Activated CD8-positive, alpha-beta memory T cell treated with anti-CD3 and anti-CD28 coated beads, Interleukin-2, amount 50 U/mL, for 24 hours (primary cell): ENCODE data around the gene MYO3A.

ENCODE experiments used
- DNase-seq: peaks from one replicate; pipeline ENCODE4 v3.0.0-alpha.2; 2020; ENCODE audit errors: extremely low read depth

Gene MYO3A

GRCh38 chr10:26214551-26215395, 280.7 kb downstream of the MYO3A start:
- DNase-seq, result no peak

GRCh38 chr10:26215396-26215934, 281.4 kb downstream of the MYO3A start:
- DNase-seq, result no peak

GRCh38 chr10:26215935-26216584, 282.0 kb downstream of the MYO3A start:
- no peak for DNase-seq

GRCh38 chr10:26216585-26217395, 282.8 kb downstream of the MYO3A start, which contains the start of gene GAD2:
Gene GAD2 (plus strand): TSS chr10:26216774. CDS start chr10:26216810, 36 bp downstream.
- DNase-seq, result no peak

- DNase-seq, result no peak
Measured at GRCh38 chr10:26217396-26218086, 283.5 kb downstream of the MYO3A start.

- DNase-seq, result no peak
Measured at GRCh38 chr10:26219676-26220075, 285.6 kb downstream of the MYO3A start.

- DNase-seq, result no peak
Measured at GRCh38 chr10:26220901-26221300, 286.9 kb downstream of the MYO3A start.

GRCh38 chr10:26221541-26221940, 287.5 kb downstream of the MYO3A start:
- DNase-seq, result no peak

- DNase-seq, result no peak
Measured at GRCh38 chr10:26222563-26222962, 288.5 kb downstream of the MYO3A start.

GRCh38 chr10:26225322-26225721, 291.3 kb downstream of the MYO3A start:
- no peak for DNase-seq

GRCh38 chr10:26227786-26228185, 293.8 kb downstream of the MYO3A start:
- no peak for DNase-seq

- no peak for DNase-seq
Measured at GRCh38 chr10:26232174-26232573, 298.1 kb downstream of the MYO3A start.

- no peak for DNase-seq
Measured at GRCh38 chr10:26235761-26236160, 301.7 kb downstream of the MYO3A start.

GRCh38 chr10:26238378-26238777, 304.3 kb downstream of the MYO3A start:
- no peak for DNase-seq

- DNase-seq, result no peak
Measured at GRCh38 chr10:26242706-26243350, 308.8 kb downstream of the MYO3A start.

GRCh38 chr10:26243351-26243720, 309.3 kb downstream of the MYO3A start:
- DNase-seq, result no peak

- no peak for DNase-seq
Measured at GRCh38 chr10:26249681-26250080, 315.7 kb downstream of the MYO3A start.

- DNase-seq, result no peak
Measured at GRCh38 chr10:26251925-26252324, 317.9 kb downstream of the MYO3A start.

GRCh38 chr10:26254616-26255015, 320.6 kb downstream of the MYO3A start:
- DNase-seq, result no peak

GRCh38 chr10:26259341-26259740, 325.3 kb downstream of the MYO3A start:
- no peak for DNase-seq
